Measurements from ENCODE around the gene GTF2F1. TPM values are rescaled to one million over a fixed set of nuclear protein-coding genes. Genes with fewer than 3 reads are reported as not detected.
"Not testable (repeated sequence)": the region's sequence is repeated elsewhere in the genome, so short reads cannot be mapped to it uniquely, and the experiment has no call there.

Gene GTF2F1
- total RNA-seq, 1 experiment from 2014 or later = 65.6 TPM

DNA sequence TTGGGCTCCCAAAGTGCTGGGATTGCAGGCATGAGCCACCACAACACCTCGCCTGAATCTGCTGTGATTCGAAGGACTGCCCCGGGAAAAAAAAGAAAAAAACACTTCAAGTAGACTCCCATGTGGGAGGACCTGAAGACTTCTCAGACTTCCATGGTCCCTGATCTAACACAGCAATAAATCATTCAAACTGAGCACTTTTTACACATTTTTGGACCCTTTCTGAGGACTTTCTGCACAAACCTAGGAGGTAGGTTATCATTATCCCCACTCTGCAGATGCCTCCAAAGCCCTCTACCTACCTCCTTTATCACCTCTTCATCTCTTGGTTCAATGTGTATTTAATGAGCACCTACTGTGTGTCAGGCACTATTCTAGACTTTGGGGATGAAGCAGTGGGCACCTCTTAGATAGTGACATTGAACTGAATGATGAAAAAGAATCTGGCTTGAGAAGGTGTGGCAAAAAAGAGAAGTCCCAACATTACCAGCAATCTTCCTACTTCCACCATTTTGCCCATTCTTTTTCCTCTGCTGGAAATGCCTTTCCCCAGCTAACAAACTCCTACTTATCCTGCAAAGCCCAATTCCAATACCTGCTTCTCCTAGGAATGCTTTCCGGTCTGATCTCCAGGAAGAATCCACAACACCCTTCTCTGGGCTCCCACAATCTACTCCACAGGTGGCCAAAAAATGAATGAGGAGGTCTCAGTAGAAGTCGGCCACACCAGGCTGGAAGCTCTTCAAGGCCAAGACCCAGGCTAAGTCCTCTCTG, 33.2 kb downstream of the GTF2F1 start:
- H3K4me3 Mint-ChIP-seq (ENCODE audit: unreplicated experiment) = no peak overlapping the region
- no peak for DNase-seq (ENCODE audit: unreplicated experiment)
- no TSS peak for BruUV-seq (replicated peaks)
- TF ChIP-seq, protein P1, sequence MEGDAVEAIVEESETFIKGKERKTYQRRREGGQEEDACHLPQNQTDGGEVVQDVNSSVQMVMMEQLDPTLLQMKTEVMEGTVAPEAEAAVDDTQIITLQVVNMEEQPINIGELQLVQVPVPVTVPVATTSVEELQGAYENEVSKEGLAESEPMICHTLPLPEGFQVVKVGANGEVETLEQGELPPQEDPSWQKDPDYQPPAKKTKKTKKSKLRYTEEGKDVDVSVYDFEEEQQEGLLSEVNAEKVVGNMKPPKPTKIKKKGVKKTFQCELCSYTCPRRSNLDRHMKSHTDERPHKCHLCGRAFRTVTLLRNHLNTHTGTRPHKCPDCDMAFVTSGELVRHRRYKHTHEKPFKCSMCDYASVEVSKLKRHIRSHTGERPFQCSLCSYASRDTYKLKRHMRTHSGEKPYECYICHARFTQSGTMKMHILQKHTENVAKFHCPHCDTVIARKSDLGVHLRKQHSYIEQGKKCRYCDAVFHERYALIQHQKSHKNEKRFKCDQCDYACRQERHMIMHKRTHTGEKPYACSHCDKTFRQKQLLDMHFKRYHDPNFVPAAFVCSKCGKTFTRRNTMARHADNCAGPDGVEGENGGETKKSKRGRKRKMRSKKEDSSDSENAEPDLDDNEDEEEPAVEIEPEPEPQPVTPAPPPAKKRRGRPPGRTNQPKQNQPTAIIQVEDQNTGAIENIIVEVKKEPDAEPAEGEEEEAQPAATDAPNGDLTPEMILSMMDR (IDR thresholded peaks at IDR 0.05; ENCODE audit: unreplicated experiment) = no peak
- H3K27me3 Mint-ChIP-seq (ENCODE audit: insufficient read depth, unreplicated experiment) = no peaks in the 10 kb centered on the region
- ChIA-PET POLR2A (interaction anchor here (0.7 kb wide), 1 partner anchor 728 kb away, joined by 3 read pairs; no protein-coding TSS in a partner anchor), CTCF (interaction anchor here (0.8 kb wide), 1 partner anchor 141 kb away, joined by 4 read pairs; no protein-coding TSS in a partner anchor)
- H3K27ac Mint-ChIP-seq (ENCODE audit: low read depth, unreplicated experiment) = no peak overlapping the region
- H3K36me3 Mint-ChIP-seq (ENCODE audit: insufficient read depth, unreplicated experiment) = peaks cover 28% of the 10 kb centered on the region
- H3K9me3 Mint-ChIP-seq (ENCODE audit: unreplicated experiment) = no peaks in the 10 kb centered on the region
- H3K4me1 Mint-ChIP-seq (ENCODE audit: insufficient read depth, unreplicated experiment) = peaks cover 16% of the 10 kb centered on the region
- intact Hi-C loops (cut with micrococcal nuclease) = loop anchor here (10.0 kb wide), 1 partner anchor 505 kb away; no protein-coding TSS in a partner anchor

DNA sequence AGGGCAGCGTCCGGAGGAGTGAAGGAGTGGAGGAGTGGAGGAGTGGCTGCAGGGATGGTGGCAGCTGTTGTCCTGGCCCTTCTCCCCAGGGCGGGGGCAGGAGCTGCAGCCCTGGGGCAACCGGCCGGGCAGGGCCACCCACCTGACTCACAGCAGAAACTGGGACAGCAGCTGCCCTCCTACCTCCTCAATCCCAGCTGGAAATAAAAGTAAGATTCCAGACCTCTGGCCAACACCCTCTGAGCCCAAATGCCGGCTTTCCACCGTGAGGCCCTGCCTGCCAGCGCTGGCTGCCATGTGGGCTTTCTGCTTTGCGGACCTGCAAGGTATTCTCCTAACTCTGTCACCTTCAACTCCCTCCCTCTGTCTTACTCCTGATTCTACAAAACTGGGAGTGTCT, 35.0 kb downstream of the GTF2F1 start:
- peaks cover 14% of the 10 kb centered on the region for H3K36me3 Mint-ChIP-seq (ENCODE audit: insufficient read depth, unreplicated experiment)
- H3K9me3 Mint-ChIP-seq (ENCODE audit: unreplicated experiment) = no peaks in the 10 kb centered on the region
- no peaks in the 10 kb centered on the region for H3K27me3 Mint-ChIP-seq (ENCODE audit: insufficient read depth, unreplicated experiment)
- CTCF ChIA-PET = interaction anchor here (0.8 kb wide), 1 partner anchor 14 kb away, joined by 4 read pairs; the partner anchor contains the start of gene ALKBH7
- intact Hi-C loops (cut with micrococcal nuclease) = no loop called here
- DNase-seq (ENCODE audit: unreplicated experiment) = no peak
- peaks cover 16% of the 10 kb centered on the region for H3K4me1 Mint-ChIP-seq (ENCODE audit: insufficient read depth, unreplicated experiment)
- no peak overlapping the region for H3K4me3 Mint-ChIP-seq (ENCODE audit: unreplicated experiment)
- BruUV-seq (replicated peaks) = no TSS peak
- H3K27ac Mint-ChIP-seq (ENCODE audit: low read depth, unreplicated experiment) = no peak overlapping the region
- POLR2A ChIA-PET = interaction anchor here (0.6 to 1.1 kb wide), 4 partner anchors 22 to 1165 kb away, joined by 3 to 5 read pairs (median 3); partner anchors contain the start of gene GTF2F1
- TF ChIP-seq, protein P1 (IDR thresholded peaks at IDR 0.05; ENCODE audit: unreplicated experiment) = no peak

DNA sequence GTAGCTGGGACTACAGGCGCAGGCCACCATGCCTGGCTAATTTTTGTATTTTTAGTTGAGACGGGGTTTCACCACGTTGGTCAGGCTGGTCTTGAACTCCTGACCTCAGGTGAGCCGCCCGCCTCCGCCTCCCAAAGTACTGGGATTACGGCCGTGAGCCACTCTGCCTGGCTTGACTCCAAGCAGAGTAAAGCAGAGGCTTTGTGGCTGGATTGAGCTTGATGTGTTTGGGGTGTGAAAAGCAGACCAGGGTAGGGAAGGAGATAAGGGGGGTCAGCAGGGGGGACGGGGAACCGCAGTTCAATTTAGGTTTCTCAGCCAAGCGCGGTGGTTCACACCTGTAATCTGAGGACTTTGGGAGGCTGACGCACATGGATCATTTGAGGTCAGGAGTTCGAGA, 35.8 kb downstream of the GTF2F1 start:
- ChIA-PET CTCF (interaction anchor here (1.1 kb wide), 1 partner anchor 61 kb away, joined by 3 read pairs; no protein-coding TSS in a partner anchor), POLR2A (interaction anchor here (0.6 kb wide), 1 partner anchor 637 kb away, joined by 3 read pairs; the partner anchor contains the start of gene LONP1)
- H3K27ac Mint-ChIP-seq (ENCODE audit: low read depth, unreplicated experiment) = no peak overlapping the region
- H3K9me3 Mint-ChIP-seq (ENCODE audit: unreplicated experiment) = no peaks in the 10 kb centered on the region
- intact Hi-C loops (cut with micrococcal nuclease) = no loop called here
- BruUV-seq (replicated peaks) = no TSS peak
- TF ChIP-seq, protein P1 (IDR thresholded peaks at IDR 0.05; ENCODE audit: unreplicated experiment) = no peak
- DNase-seq (ENCODE audit: unreplicated experiment) = no peak
- peaks cover 6% of the 10 kb centered on the region for H3K36me3 Mint-ChIP-seq (ENCODE audit: insufficient read depth, unreplicated experiment)
- H3K27me3 Mint-ChIP-seq (ENCODE audit: insufficient read depth, unreplicated experiment) = no peaks in the 10 kb centered on the region
- H3K4me3 Mint-ChIP-seq (ENCODE audit: unreplicated experiment) = no peak overlapping the region
- H3K4me1 Mint-ChIP-seq (ENCODE audit: insufficient read depth, unreplicated experiment) = peaks cover 12% of the 10 kb centered on the region

DNA sequence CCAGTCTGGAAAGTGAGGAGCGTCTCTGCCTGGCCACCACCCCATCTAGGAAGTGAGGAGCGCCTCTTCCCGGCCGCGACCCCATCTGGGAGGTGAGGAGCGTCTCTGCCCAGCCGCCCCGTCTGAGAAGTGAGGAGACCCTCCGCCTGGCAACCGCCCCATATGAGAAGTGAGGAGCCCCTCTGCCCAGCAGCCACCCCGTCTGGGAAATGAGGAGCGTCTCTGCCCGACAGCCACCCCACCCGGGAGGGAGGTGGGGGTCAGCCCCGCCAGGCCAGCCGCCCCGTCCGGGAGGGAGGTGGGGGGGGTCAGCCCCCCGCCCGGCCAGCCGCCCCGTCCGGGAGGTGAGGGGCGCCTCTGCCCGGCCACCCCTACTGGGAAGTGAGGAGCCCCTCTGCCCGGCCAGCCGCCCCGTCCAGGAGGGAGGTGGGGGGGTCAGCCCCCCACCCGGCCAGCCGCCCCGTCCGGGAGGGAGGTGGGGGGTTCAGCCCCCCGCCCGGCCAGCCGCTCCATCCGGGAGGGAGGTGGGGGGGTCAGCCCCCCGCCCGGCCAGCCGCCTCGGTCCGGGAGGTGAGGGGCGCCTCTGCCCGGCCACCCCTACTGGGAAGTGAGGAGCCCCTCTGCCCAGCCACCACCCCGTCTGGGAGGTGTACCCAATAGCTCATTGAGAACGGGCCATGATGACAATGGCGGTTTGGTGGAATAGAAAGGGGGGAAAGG, 37.5 kb downstream of the GTF2F1 start:
- H3K27me3 Mint-ChIP-seq (ENCODE audit: insufficient read depth, unreplicated experiment); POLR2A ChIA-PET; H3K4me3 Mint-ChIP-seq (ENCODE audit: unreplicated experiment); BruUV-seq (replicated peaks); DNase-seq (ENCODE audit: unreplicated experiment); H3K36me3 Mint-ChIP-seq (ENCODE audit: insufficient read depth, unreplicated experiment); H3K9me3 Mint-ChIP-seq (ENCODE audit: unreplicated experiment); H3K27ac Mint-ChIP-seq (ENCODE audit: low read depth, unreplicated experiment): not testable (repeated sequence)
- CTCF ChIA-PET = interaction anchor here (1.2 to 3.5 kb wide), 2 partner anchors 19 to 137 kb away, joined by 3 to 26 read pairs; no protein-coding TSS in a partner anchor
- H3K4me1 Mint-ChIP-seq (ENCODE audit: insufficient read depth, unreplicated experiment) = peaks cover 11% of the 10 kb centered on the region
- intact Hi-C loops (cut with micrococcal nuclease) = loop anchor here (2.0 kb wide), 1 partner anchor 189 kb away; no protein-coding TSS in a partner anchor

Measured in MCF 10A (cell line).